ENCODE data around the gene EYS. TPM values are rescaled to one million over a fixed set of nuclear protein-coding genes. Genes with fewer than 3 reads are reported as not detected.
"Not testable (repeated sequence)": the region's sequence is repeated elsewhere in the genome, so short reads cannot be mapped to it uniquely, and the experiment has no call there.

The EYS gene
- total and polyA plus RNA-seq, 7 donors = 0.07 to 0.46 TPM; not detected in 5

GRCh38 chr6:65595540-65595939 lies 111.5 kb downstream of the EYS start:
- no peak overlapping the region for H3K4me3 ChIP-seq
- TF ChIP-seq POLR2AphosphoS5 (IDR thresholded peaks at IDR 0.05) = no peak
- TF ChIP-seq POLR2A (IDR thresholded peaks at IDR 0.05) = no peak
- no peak for TF ChIP-seq CTCF (IDR thresholded peaks at IDR 0.05)
- TF ChIP-seq EP300 (IDR thresholded peaks at IDR 0.05) = no peak
- 52 to 71% methylated on average over 4 of the region's 4 CpGs for WGBS, 2 donors
- no peak for DNase-seq
- H3K36me3 ChIP-seq = no peaks in the 10 kb centered on the region
- no peak overlapping the region for H3K27ac ChIP-seq
- H3K27me3 ChIP-seq = no peaks in the 10 kb centered on the region
- intact Hi-C loops (cut with DNase I) = no loop called here
- H3K9me3 ChIP-seq = no peaks in the 10 kb centered on the region
- no peaks in the 10 kb centered on the region for H3K4me1 ChIP-seq

- H3K27ac ChIP-seq = no peak overlapping the region
- no peaks in the 10 kb centered on the region for H3K36me3 ChIP-seq
- no peaks in the 10 kb centered on the region for H3K9me3 ChIP-seq
- 24 to 34% methylated on average over 1 of the region's 1 CpG for WGBS, 2 donors
- no peaks in the 10 kb centered on the region for H3K27me3 ChIP-seq
- H3K4me3 ChIP-seq = no peak overlapping the region
- H3K4me1 ChIP-seq = no peaks in the 10 kb centered on the region
- DNase-seq = no peak
- intact Hi-C loops (cut with DNase I) = no loop called here
- TF ChIP-seq CTCF (IDR thresholded peaks at IDR 0.05) (no peak), POLR2A (IDR thresholded peaks at IDR 0.05) (no peak), POLR2AphosphoS5 (IDR thresholded peaks at IDR 0.05) (no peak), EP300 (IDR thresholded peaks at IDR 0.05) (no peak)
These were observed 136.7 kb downstream of the EYS start for GRCh38 chr6:65570340-65570739.

- 69 to 76% methylated on average over 2 of the region's 2 CpGs for WGBS, 2 donors
These were observed 137.5 kb downstream of the EYS start for GRCh38 chr6:65569505-65569904.

GRCh38 chr6:65569056-65569455 lies 138.0 kb downstream of the EYS start:
- H3K4me1 ChIP-seq; H3K36me3 ChIP-seq; H3K27ac ChIP-seq; H3K9me3 ChIP-seq; DNase-seq; intact Hi-C loops (cut with DNase I); H3K4me3 ChIP-seq; H3K27me3 ChIP-seq: not testable (repeated sequence)
- 63 to 76% methylated on average over 7 of the region's 7 CpGs for WGBS, 2 donors

More at GRCh38 chr6:65569505-65569904, 137.5 kb downstream of the EYS start:
- no peak overlapping the region for H3K4me3 ChIP-seq
- no peak overlapping the region for H3K27ac ChIP-seq
- no peak for DNase-seq
- H3K4me1 ChIP-seq = no peaks in the 10 kb centered on the region
- intact Hi-C loops (cut with DNase I) = no loop called here
- no peaks in the 10 kb centered on the region for H3K36me3 ChIP-seq
- H3K27me3 ChIP-seq = no peaks in the 10 kb centered on the region
- TF ChIP-seq POLR2AphosphoS5 (IDR thresholded peaks at IDR 0.05) = no peak
- TF ChIP-seq POLR2A (IDR thresholded peaks at IDR 0.05) = no peak
- no peak for TF ChIP-seq EP300 (IDR thresholded peaks at IDR 0.05)
- no peak for TF ChIP-seq CTCF (IDR thresholded peaks at IDR 0.05)
- no peaks in the 10 kb centered on the region for H3K9me3 ChIP-seq

- no peaks in the 10 kb centered on the region for H3K36me3 ChIP-seq
- no peak overlapping the region for H3K27ac ChIP-seq
- H3K4me3 ChIP-seq = no peak overlapping the region
- no peaks in the 10 kb centered on the region for H3K27me3 ChIP-seq
- intact Hi-C loops (cut with DNase I) = no loop called here
- 81 to 90% methylated on average over 3 of the region's 3 CpGs for WGBS, 2 donors
- DNase-seq = no peak
- no peak for TF ChIP-seq EP300 (IDR thresholded peaks at IDR 0.05)
- no peak for TF ChIP-seq CTCF (IDR thresholded peaks at IDR 0.05)
- no peak for TF ChIP-seq POLR2AphosphoS5 (IDR thresholded peaks at IDR 0.05)
- TF ChIP-seq POLR2A (IDR thresholded peaks at IDR 0.05) = no peak
- no peaks in the 10 kb centered on the region for H3K4me1 ChIP-seq
- no peaks in the 10 kb centered on the region for H3K9me3 ChIP-seq
These were observed 140.9 kb downstream of the EYS start for GRCh38 chr6:65566117-65566516.
